DND-41 (cell line): ENCODE measurements around the gene LRRC23.

ENCODE experiments used
- ATAC-seq: fragments of 200-7000 bp; cut with Tn5 transposase; 3 replicates; pipeline ENCODE4 v1.9.1; 2021; ENCODE audit warnings: low read depth; ENCODE audit not compliant: insufficient read depth
- DNase-seq: peaks from one replicate; pipeline ENCODE4 v3.0.0-alpha.2; 2020
- H2AFZ ChIP-seq: 2 replicates; pipeline ENCODE4 v1.6.0; 2012; ENCODE audit warnings: low read depth, low read length
- H3K27ac ChIP-seq: 2 replicates; pipeline ENCODE4 v1.5.1; 2012; ENCODE audit warnings: low read length, inconsistent platforms
- H3K27me3 ChIP-seq: fragments of 200-600 bp; sonication (generic); 2 replicates; pipeline ENCODE4 v1.6.0; 2012; ENCODE audit warnings: low read length, mild to moderate bottlenecking, inconsistent platforms; ENCODE audit not compliant: insufficient read depth, poor library complexity
- H3K36me3 ChIP-seq: 2 replicates; pipeline ENCODE4 v1.5.1; 2012; ENCODE audit warnings: low read length, inconsistent platforms; ENCODE audit not compliant: insufficient read depth
- H3K4me1 ChIP-seq: 2 replicates; pipeline ENCODE4 v1.5.1; 2012; ENCODE audit warnings: mild to moderate bottlenecking, low read length; ENCODE audit not compliant: insufficient read depth
- H3K4me2 ChIP-seq: 2 replicates; pipeline ENCODE4 v1.6.0; 2012; ENCODE audit warnings: mild to moderate bottlenecking, moderate library complexity, low read length, inconsistent platforms; ENCODE audit not compliant: insufficient read depth
- H3K4me3 ChIP-seq, 2 experiments: fragments of 200-600 bp in 1 of 2; shearing (Covaris generic) in 1 of 2; 2 replicates each; pipeline ENCODE4 v1.5.1; 2012 to 2016; ENCODE audit warnings: inconsistent platforms in 2 of 2, low read length in 2 of 2, mild to moderate bottlenecking in 2 of 2, low read depth in 1 of 2, moderate library complexity in 1 of 2
- H3K79me2 ChIP-seq: 2 replicates; pipeline ENCODE4 v1.6.0; 2012; ENCODE audit warnings: low read length, inconsistent platforms; ENCODE audit not compliant: insufficient read depth
- H3K9ac ChIP-seq: 2 replicates; pipeline ENCODE4 v1.6.0; 2012; ENCODE audit warnings: low read depth, mild to moderate bottlenecking, inconsistent platforms, low read length, moderate library complexity
- H3K9me3 ChIP-seq: 2 replicates; pipeline ENCODE4 v1.5.1; 2012; ENCODE audit warnings: low read length, moderate library complexity, mild to moderate bottlenecking, inconsistent platforms; ENCODE audit not compliant: insufficient read depth, severe bottlenecking
- H4K20me1 ChIP-seq: 2 replicates; pipeline ENCODE4 v1.6.0; 2012; ENCODE audit warnings: low read length; ENCODE audit not compliant: insufficient read depth
- EZH2 ChIP-seq: IDR thresholded peaks from 3 replicates; pipeline ENCODE4 v1.6.1; 2012; ENCODE audit warnings: borderline replicate concordance, low read depth, mild to moderate bottlenecking, moderate library complexity, low read length, inconsistent platforms; ENCODE audit not compliant: severe bottlenecking
- TF ChIP-seq, protein P1 (sequence below): IDR thresholded peaks from 2 replicates; pipeline ENCODE4 v1.5.1; 2012; ENCODE audit warnings: borderline replicate concordance, low read length, moderate library complexity, mild to moderate bottlenecking; ENCODE audit not compliant: poor library complexity, severe bottlenecking; ENCODE audit errors: extremely low read depth

The LRRC23 gene

DNA sequence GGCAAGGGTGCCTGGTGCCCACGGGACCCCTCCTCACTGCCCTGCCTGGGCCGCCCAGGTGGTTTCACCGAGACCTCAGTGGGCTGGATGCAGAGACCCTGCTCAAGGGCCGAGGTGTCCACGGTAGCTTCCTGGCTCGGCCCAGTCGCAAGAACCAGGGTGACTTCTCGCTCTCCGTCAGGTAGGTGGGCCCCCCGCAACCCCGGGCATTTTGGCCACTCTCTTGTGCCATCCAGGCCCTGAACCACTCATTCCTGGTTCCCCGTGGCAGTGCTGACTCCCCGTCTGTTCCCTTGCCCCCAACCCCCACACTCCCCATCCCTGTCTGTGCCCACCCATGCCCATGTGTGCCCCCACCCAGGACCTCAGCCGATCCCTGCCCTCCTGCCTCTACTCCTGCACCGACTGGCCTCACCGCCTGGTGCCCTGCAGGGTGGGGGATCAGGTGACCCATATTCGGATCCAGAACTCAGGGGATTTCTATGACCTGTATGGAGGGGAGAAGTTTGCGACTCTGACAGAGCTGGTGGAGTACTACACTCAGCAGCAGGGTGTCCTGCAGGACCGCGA, 47.0 kb downstream of the LRRC23 start:
- Histone ChIP-seq H3K4me3 (peak overlapping the region in 1 of 2 experiments; percentile 50; a peak in 2 of 4 replicates), H3K36me3 (peaks cover 5% of the 10 kb centered on the region), H3K27me3 (no peaks in the 10 kb centered on the region), H3K9ac (peak overlapping the region; percentile 41), H3K4me2 (peak overlapping the region; percentile 56), H3K4me1 (peaks cover 37% of the 10 kb centered on the region), H3K9me3 (no peaks in the 10 kb centered on the region), H3K27ac (peak overlapping the region; percentile 43; the same call in 1 of the 2 replicates), H2AFZ (no peak overlapping the region), H4K20me1 (no peaks in the 10 kb centered on the region), H3K79me2 (no peaks in the 10 kb centered on the region)
- ATAC-seq: no peak
- TF ChIP-seq, protein P1, sequence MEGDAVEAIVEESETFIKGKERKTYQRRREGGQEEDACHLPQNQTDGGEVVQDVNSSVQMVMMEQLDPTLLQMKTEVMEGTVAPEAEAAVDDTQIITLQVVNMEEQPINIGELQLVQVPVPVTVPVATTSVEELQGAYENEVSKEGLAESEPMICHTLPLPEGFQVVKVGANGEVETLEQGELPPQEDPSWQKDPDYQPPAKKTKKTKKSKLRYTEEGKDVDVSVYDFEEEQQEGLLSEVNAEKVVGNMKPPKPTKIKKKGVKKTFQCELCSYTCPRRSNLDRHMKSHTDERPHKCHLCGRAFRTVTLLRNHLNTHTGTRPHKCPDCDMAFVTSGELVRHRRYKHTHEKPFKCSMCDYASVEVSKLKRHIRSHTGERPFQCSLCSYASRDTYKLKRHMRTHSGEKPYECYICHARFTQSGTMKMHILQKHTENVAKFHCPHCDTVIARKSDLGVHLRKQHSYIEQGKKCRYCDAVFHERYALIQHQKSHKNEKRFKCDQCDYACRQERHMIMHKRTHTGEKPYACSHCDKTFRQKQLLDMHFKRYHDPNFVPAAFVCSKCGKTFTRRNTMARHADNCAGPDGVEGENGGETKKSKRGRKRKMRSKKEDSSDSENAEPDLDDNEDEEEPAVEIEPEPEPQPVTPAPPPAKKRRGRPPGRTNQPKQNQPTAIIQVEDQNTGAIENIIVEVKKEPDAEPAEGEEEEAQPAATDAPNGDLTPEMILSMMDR: no peak
- no peak for TF ChIP-seq EZH2
- no peak for DNase-seq

DNA sequence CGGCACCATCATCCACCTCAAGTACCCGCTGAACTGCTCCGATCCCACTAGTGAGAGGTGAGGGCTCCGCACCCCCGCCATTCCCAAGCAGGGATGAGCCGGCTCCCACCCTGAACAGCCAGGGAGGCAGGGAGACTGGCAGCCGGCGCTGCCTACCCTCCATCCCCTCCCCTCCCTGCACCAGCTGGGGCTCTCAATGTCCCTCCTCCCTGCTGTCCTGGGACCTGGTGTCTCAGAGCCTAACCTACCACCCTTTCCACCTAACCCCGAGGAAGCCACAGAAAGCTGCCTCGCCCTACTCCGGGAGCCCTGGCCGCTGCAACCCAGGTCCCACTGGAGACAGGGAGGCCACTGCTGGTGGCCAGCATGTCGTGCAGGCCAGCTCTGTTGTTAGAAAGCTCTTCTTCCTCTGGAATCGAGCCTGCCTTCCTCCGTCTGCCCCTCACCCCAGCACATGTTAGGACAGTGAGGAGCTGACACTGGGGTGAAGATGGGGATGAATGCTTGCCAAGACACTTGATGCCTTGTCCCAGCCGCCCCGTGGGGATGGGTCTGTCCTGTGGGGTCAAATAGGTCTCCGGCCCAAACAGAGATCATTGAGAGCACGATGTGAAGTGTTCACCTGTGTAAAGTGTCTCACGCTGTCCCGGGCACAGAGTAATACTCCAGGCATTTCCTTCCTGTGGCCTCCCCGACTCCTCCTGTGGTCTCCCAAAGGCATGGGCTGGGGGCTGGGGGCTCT, 47.7 kb downstream of the LRRC23 start:
- H3K27me3 ChIP-seq: no peaks in the 10 kb centered on the region
- H3K27ac ChIP-seq: no peak overlapping the region
- H3K9ac ChIP-seq: peak overlapping the region; percentile 41
- ATAC-seq: no peak
- no peak for TF ChIP-seq EZH2
- TF ChIP-seq, protein P1: no peak
- no peaks in the 10 kb centered on the region for H3K79me2 ChIP-seq
- H3K4me2 ChIP-seq: peak overlapping the region; percentile 56; the same call in 1 of the 2 replicates
- H3K36me3 ChIP-seq: no peaks in the 10 kb centered on the region
- H2AFZ ChIP-seq: no peak overlapping the region
- no peaks in the 10 kb centered on the region for H3K9me3 ChIP-seq
- DNase-seq: no peak
- peaks cover 37% of the 10 kb centered on the region for H3K4me1 ChIP-seq
- H3K4me3 ChIP-seq: no peak overlapping the region
- no peaks in the 10 kb centered on the region for H4K20me1 ChIP-seq

- Histone ChIP-seq H3K4me1 (peaks cover 38% of the 10 kb centered on the region), H3K36me3 (no peaks in the 10 kb centered on the region), H2AFZ (no peak overlapping the region), H3K27ac (peak overlapping the region; percentile 75), H3K9ac (peak overlapping the region; percentile 40), H3K79me2 (no peaks in the 10 kb centered on the region), H3K27me3 (no peaks in the 10 kb centered on the region), H4K20me1 (no peaks in the 10 kb centered on the region), H3K4me3 (no peak overlapping the region), H3K4me2 (peak overlapping the region; percentile 50; the same call in 1 of the 2 replicates), H3K9me3 (no peaks in the 10 kb centered on the region)
- TF ChIP-seq EZH2: no peak
- TF ChIP-seq, protein P1: no peak
- DNase-seq: no peak
- no peak for ATAC-seq
Observed at GRCh38 chr12:6952863-6953441, 48.3 kb downstream of the LRRC23 start.
